OCI-LY7 (cell line): ENCODE data around the gene RFX5.
A peak's percentile ranks its signal among the peaks of the same experiment; 100 is the strongest.

Experiments used
- CTCF ChIP-seq: fragments of 200-600 bp; sonication (generic); conservative IDR thresholded peaks from 2 replicates; pipeline ENCODE4 v1.5.1; 2014; ENCODE audit warnings: mild to moderate bottlenecking, antibody characterized with exemption, low read length, moderate library complexity, mixed read lengths
- EZH2phosphoT487 ChIP-seq: fragments of 200-600 bp; sonication (generic); IDR thresholded peaks from 2 replicates; pipeline ENCODE4 v1.6.1; 2018; ENCODE audit warnings: low read depth, borderline replicate concordance, mild to moderate bottlenecking, mixed run types, antibody characterized with exemption, low read length, moderate library complexity, mixed read lengths

DNA sequence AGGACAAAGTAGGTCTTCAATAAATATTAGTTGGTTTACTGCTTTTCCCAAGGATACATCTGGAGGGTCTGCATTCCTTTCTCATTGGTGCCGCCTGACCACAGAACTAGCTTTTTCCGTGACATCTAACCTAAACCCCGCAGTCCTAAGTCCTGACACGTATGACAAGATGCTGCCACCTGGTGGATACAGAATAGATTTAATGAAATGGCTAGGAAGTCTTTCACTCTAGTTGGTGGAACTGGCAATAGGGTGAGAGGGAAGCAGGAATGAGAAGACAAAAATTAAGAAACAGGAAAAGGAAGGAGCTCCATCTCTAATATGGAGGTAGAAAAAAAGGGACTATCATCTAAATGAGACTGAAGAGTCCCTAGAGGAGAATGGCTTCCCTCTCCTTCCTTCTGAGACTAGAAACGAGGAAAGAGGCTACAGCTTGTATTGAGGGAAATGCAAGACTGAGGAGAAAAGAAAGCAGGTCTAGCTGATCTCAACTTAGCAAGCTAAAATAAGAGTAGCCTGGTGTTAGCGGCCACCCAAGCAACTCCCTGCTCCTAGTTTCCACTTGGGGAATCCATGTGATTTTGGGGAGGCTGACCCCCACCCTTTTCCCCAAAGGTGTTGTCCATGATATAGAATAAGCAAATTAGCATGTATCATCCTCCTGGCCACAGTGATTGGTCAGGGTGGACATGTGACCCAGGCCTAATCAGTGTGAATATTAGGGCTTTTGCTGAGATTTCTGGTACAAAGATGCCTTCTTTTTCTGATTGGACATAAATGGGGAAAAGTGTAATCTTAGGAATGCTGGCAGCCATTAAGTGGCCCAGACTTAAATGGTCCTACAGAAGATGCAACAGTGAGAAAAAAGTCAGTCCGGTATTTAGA, 5.9 kb downstream of the RFX5 start:
- TF ChIP-seq CTCF (peak; percentile 95), EZH2phosphoT487 (no peak)
